ENCODE data around the gene RAET1E.
"Not testable (repeated sequence)": the region's sequence is repeated elsewhere in the genome, so short reads cannot be mapped to it uniquely, and the experiment has no call there.

The RAET1E gene

GRCh38 chr6:149859368-149859767 lies 38.5 kb downstream of the RAET1E start:
- Histone ChIP-seq H3K4me2 (peak overlapping the region in 2 of 11 experiments; percentile 5 to 35; a peak in 2 of 22 replicates), H3K9me3 (replicated peaks in 1 of 11) (no peaks in the 10 kb centered on the region), H3K36me3 (no peaks in the 10 kb centered on the region), H3K4me1 (peaks cover 25 to 46% (median 31%) of the 10 kb centered on the region in 10 experiments), H3K9ac (no peak overlapping the region), H4K20me1 (peaks cover 0 to 23% (median 0%) of the 10 kb centered on the region in 11 experiments; a peak in 7 of 22 replicates), H3K27me3 (peaks cover 0 to 3% (median 0%) of the 10 kb centered on the region in 11 experiments; a peak in 1 of 22 replicates), H3K4me3 (no peak overlapping the region), H3K27ac (no peak overlapping the region)
- TF ChIP-seq Cebpa-rat (IDR thresholded peaks at IDR 0.05), result no peak

DNA sequence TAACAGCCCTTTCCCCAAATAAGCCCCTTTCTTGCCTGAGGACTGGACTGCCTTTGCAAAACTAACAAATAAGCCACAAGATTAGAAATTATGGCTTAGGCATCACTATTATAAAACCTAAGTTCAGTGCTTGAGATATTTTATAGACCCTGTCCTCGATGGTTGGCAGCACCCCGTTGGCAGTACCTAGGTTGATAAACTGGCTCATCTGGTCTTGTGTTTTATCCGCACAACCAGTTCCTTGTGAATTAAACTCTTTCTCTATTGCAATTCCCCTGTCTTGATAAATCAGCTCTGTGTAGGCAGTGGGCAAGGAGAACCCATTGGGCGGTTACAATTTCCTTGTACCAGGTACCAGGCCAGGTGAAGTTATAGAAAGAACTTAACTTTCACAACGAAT lies 40.4 kb downstream of the RAET1E start:
- H4K20me1 ChIP-seq, result peaks cover 0 to 23% (median 0%) of the 10 kb centered on the region in 11 experiments; a peak in 7 of 22 replicates
- TF ChIP-seq Cebpa-rat (IDR thresholded peaks at IDR 0.05), result no peak
- H3K4me1 ChIP-seq, result peaks cover 25 to 58% (median 32%) of the 10 kb centered on the region in 10 experiments
- H3K36me3 ChIP-seq, result no peaks in the 10 kb centered on the region
- no peak overlapping the region for H3K9ac ChIP-seq
- no peaks in the 10 kb centered on the region for H3K9me3 ChIP-seq (replicated peaks in 1 of 11)
- no peak overlapping the region for H3K27ac ChIP-seq
- H3K4me3 ChIP-seq, result no peak overlapping the region
- H3K27me3 ChIP-seq, result peaks cover 0 to 3% (median 0%) of the 10 kb centered on the region in 11 experiments; a peak in 1 of 22 replicates
- no peak overlapping the region for H3K4me2 ChIP-seq

- TF ChIP-seq Cebpa-rat (IDR thresholded peaks at IDR 0.05), result no peak
- H3K9ac ChIP-seq, result no peak overlapping the region
- no peak overlapping the region for H3K4me3 ChIP-seq
- peaks cover 23 to 58% (median 32%) of the 10 kb centered on the region in 10 experiments for H3K4me1 ChIP-seq
- H3K27ac ChIP-seq, result no peak overlapping the region
- H3K4me2 ChIP-seq, result no peak overlapping the region
- H3K36me3 ChIP-seq, result 0 out of 22 replicates have a peak, but pooled peaks cover 0 to 2% (median 0%) of the 10 kb centered on the region in 11 experiments
- no peaks in the 10 kb centered on the region for H3K9me3 ChIP-seq (replicated peaks in 1 of 11)
- H3K27me3 ChIP-seq, result peaks cover 0 to 3% (median 0%) of the 10 kb centered on the region in 11 experiments; a peak in 1 of 22 replicates
- peaks cover 0 to 13% (median 0%) of the 10 kb centered on the region in 11 experiments; a peak in 6 of 22 replicates for H4K20me1 ChIP-seq
Measured at GRCh38 chr6:149856256-149856994, 41.5 kb downstream of the RAET1E start.

DNA sequence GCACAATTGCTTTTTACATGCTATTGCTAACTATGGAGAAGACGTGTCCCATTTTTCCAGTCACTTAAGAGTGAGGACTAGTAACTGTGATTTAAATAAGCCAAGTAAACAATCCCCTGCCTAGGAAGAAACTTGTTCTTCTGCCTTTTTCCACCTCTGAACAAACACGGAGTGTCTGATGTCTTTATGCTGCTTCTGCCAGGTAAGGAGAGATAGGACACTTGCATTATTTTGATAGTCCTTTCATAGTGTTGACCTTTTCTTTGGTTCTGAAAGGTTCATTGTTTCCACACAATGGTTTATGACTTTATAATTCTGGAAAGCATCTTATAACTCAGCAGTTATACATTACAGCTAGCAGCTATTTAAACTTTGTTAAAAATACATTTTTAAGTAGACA lies 42.2 kb downstream of the RAET1E start:
- H3K9me3 ChIP-seq (replicated peaks in 1 of 11), result no peaks in the 10 kb centered on the region
- H3K27me3 ChIP-seq, result peaks cover 0 to 3% (median 0%) of the 10 kb centered on the region in 11 experiments; a peak in 1 of 22 replicates
- 0 out of 22 replicates have a peak, but pooled peaks cover 0 to 9% (median 0%) of the 10 kb centered on the region in 11 experiments for H3K36me3 ChIP-seq
- H4K20me1 ChIP-seq, result peaks cover 0 to 9% (median 0%) of the 10 kb centered on the region in 11 experiments; a peak in 3 of 22 replicates
- H3K4me3 ChIP-seq, result no peak overlapping the region
- peak overlapping the region in 3 of 11 experiments; percentile 31 to 59 (median 42); a peak in 5 of 22 replicates for H3K4me2 ChIP-seq
- H3K4me1 ChIP-seq, result peaks cover 17 to 57% (median 27%) of the 10 kb centered on the region in 10 experiments
- no peak overlapping the region for H3K9ac ChIP-seq
- TF ChIP-seq Cebpa-rat (IDR thresholded peaks at IDR 0.05), result no peak
- 0 out of 22 replicates have a peak overlapping the region, but pooled peaks of 1 of the 11 experiments have one; percentile 49 for H3K27ac ChIP-seq

DNA sequence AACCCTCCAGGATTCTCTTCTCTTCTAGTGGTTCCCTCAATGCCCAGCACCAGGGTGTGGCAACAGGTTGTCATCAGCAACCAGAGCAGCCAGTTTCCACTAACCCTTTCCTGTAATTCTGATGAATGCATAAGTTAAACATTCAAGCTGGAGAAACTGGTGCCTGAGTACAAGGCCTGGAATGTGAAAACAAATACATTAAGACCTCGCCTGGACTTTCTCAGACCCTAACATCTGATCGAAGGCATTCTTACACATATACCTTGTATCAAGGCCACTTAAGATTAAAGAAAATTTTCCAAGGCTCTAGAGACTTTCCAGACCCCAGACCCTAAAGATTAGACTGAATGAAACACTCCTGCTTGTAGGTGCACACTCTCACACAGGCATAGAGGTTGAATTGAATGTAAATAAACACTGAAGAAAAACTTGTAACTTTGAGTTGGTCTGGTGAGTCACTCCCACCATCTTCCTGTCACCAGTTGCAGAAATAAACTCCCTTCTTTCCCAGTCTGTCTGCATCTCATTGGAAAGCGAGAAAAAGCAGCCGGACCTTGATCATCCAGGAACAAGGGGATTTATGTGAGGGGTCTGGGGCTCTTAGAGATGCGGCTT lies 42.8 kb downstream of the RAET1E start:
- TF ChIP-seq Cebpa-rat (IDR thresholded peaks at IDR 0.05), result no peak
- H3K9ac ChIP-seq, result peak overlapping the region in 1 of 11 experiments; percentile 40; a peak in 1 of 22 replicates
- H3K27me3 ChIP-seq, result peaks cover 0 to 3% (median 0%) of the 10 kb centered on the region in 11 experiments; a peak in 1 of 22 replicates
- peaks cover 0 to 6% (median 0%) of the 10 kb centered on the region in 11 experiments; a peak in 1 of 22 replicates for H4K20me1 ChIP-seq
- H3K4me1 ChIP-seq, result peaks cover 14 to 57% (median 24%) of the 10 kb centered on the region in 10 experiments
- H3K4me3 ChIP-seq, result no peak overlapping the region
- H3K9me3 ChIP-seq (replicated peaks in 1 of 11), result no peaks in the 10 kb centered on the region
- 0 out of 22 replicates have a peak, but pooled peaks cover 0 to 9% (median 0%) of the 10 kb centered on the region in 11 experiments for H3K36me3 ChIP-seq
- peak overlapping the region in 5 of 11 experiments; percentile 14 to 59 (median 42); a peak in 9 of 22 replicates for H3K4me2 ChIP-seq
- H3K27ac ChIP-seq, result peak overlapping the region in 1 of 11 experiments; percentile 49; a peak in 2 of 22 replicates

DNA sequence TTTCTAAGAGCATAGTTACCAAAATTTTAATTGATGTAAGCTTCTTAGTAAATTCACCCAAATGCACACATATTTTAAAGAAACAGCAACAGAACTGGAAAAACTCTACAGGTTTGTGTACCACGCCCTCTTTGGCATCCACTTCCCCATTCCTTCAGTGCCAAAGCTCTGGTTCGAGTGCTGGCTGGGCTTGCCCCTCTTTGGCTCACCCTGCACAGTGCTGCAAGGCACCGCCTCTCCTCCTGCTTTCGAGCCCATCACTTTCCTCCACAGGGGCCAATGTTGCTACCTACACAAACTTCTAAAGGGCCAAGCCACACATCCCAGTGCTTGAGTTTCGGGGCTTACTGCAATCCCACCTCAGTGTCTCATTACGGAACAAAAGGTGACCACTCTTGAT lies 43.4 kb downstream of the RAET1E start:
- no peak for TF ChIP-seq Cebpa-rat (IDR thresholded peaks at IDR 0.05)
- H3K27ac ChIP-seq, result peak overlapping the region in 1 of 11 experiments; percentile 49; a peak in 2 of 22 replicates
- peaks cover 14 to 57% (median 24%) of the 10 kb centered on the region in 10 experiments for H3K4me1 ChIP-seq
- no peak overlapping the region for H3K4me3 ChIP-seq
- peaks cover 0 to 3% (median 0%) of the 10 kb centered on the region in 11 experiments; a peak in 1 of 22 replicates for H3K27me3 ChIP-seq
- H3K36me3 ChIP-seq, result 0 out of 22 replicates have a peak, but pooled peaks cover 0 to 9% (median 0%) of the 10 kb centered on the region in 11 experiments
- 0 out of 22 replicates have a peak, but pooled peaks cover 0 to 6% (median 0%) of the 10 kb centered on the region in 11 experiments for H4K20me1 ChIP-seq
- no peak overlapping the region for H3K9ac ChIP-seq
- H3K4me2 ChIP-seq, result peak overlapping the region in 5 of 11 experiments; percentile 14 to 59 (median 42); a peak in 9 of 22 replicates
- H3K9me3 ChIP-seq (replicated peaks in 1 of 11), result no peaks in the 10 kb centered on the region

DNA sequence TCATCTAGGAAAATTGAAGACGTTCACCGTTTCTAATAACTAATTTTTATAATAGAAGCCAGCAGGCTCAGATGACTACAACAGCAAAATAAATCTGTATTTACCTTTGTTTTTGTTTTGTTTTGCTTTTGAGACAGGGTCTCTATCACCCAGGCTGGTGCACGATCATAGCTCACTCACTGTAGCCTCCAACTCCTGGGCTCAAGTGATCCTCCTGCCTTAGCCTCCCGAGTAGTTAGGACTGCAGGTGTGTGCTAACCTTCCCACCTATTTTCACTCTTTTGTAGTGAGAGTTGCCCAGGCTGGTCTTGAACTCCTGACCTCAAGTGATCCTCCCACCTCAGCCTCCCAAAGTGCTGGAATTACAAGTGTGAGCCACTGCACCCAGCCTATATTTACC lies 43.9 kb downstream of the RAET1E start:
- not testable (repeated sequence) for H4K20me1 ChIP-seq; H3K27ac ChIP-seq; H3K27me3 ChIP-seq; H3K4me3 ChIP-seq; H3K36me3 ChIP-seq; H3K9ac ChIP-seq; H3K9me3 ChIP-seq (replicated peaks in 1 of 11)
- Histone ChIP-seq H3K4me2 (peak overlapping the region in 3 of 11 experiments; percentile 42 to 59 (median 53); a peak in 5 of 22 replicates), H3K4me1 (peaks cover 14 to 51% (median 24%) of the 10 kb centered on the region in 10 experiments)

DNA sequence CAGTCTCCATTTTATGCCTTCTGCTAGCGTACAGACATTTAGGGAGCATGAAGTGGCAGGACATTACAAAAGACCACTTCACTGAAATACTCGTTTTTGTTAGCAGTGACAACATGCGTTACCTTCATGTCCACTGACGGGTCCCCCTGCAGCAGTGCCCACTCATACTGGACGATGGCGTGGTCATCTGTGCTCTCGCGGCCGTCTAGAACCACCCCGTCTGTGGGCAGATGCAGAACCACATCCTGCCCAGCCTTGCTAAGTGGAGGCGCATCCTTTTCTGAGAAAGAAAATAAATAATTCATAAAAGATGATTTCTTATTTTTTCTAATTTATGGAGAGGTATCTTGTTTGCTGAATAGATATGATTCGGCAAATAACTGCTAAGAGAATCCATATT lies 45.0 kb downstream of the RAET1E start:
- peak overlapping the region in 2 of 11 experiments; percentile 39 to 53; a peak in 2 of 22 replicates for H3K9ac ChIP-seq
- peaks cover 0 to 3% (median 0%) of the 10 kb centered on the region in 11 experiments; a peak in 1 of 22 replicates for H3K27me3 ChIP-seq
- peak overlapping the region in 9 of 11 experiments; percentile 51 to 85 (median 69); a peak in 16 of 22 replicates for H3K4me2 ChIP-seq
- H3K36me3 ChIP-seq, result 0 out of 22 replicates have a peak, but pooled peaks cover 0 to 9% (median 0%) of the 10 kb centered on the region in 11 experiments
- peak overlapping the region in 10 of 11 experiments; percentile 42 to 84 (median 51); a peak in 16 of 22 replicates for H3K27ac ChIP-seq
- no peak overlapping the region for H3K4me3 ChIP-seq
- TF ChIP-seq Cebpa-rat (IDR thresholded peaks at IDR 0.05), result no peak
- H3K9me3 ChIP-seq (replicated peaks in 1 of 11), result no peaks in the 10 kb centered on the region
- H3K4me1 ChIP-seq, result peaks cover 14 to 55% (median 27%) of the 10 kb centered on the region in 10 experiments
- 0 out of 22 replicates have a peak, but pooled peaks cover 0 to 6% (median 0%) of the 10 kb centered on the region in 11 experiments for H4K20me1 ChIP-seq
